Measurements from ENCODE around the gene SF3B4. TPM values are rescaled to one million over a fixed set of nuclear protein-coding genes. Genes with fewer than 3 reads are reported as not detected.

The SF3B4 gene
- total and polyA plus RNA-seq, 2 of the 13 experiments (the other 11 are each of a cell fraction or from before 2014, with no cell fraction given): 13.8 to 14.8 TPM

DNA sequence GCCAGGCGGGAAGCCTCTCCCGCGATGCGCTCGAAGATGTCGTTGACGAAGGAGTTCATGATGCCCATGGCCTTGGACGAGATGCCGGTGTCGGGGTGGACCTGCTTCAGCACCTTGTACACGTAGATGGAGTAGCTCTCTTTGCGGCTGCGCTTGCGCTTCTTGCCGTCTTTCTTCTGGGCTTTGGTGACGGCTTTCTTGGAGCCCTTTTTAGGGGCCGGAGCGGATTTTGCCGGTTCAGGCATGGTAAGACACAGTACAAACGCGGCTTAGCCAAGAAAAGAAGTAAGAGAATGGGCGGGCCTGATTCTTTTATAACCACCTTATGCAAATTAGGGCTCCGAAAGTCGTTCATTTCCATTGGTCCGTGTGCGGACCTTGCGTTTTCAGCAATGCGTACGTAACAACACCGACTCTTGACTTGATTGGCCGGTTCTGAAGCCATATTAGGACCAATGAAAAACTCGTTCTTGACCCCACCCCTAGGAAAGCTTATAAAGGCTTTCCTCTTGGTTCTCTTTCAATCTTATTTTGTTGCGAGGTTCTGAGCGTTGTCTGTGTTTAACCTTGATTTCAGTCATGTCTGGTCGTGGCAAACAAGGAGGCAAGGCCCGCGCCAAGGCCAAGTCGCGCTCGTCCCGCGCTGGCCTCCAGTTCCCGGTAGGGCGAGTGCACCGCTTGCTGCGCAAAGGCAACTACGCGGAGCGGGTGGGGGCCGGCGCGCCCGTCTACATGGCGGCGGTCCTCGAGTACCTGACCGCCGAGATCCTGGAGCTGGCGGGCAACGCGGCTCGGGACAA, 41.0 kb downstream of the SF3B4 start (continued):
- TF ChIP-seq, protein P1, sequence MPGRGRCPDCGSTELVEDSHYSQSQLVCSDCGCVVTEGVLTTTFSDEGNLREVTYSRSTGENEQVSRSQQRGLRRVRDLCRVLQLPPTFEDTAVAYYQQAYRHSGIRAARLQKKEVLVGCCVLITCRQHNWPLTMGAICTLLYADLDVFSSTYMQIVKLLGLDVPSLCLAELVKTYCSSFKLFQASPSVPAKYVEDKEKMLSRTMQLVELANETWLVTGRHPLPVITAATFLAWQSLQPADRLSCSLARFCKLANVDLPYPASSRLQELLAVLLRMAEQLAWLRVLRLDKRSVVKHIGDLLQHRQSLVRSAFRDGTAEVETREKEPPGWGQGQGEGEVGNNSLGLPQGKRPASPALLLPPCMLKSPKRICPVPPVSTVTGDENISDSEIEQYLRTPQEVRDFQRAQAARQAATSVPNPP (CRISPR knock-in tag; IDR thresholded peaks at IDR 0.05): no peak
- TF ChIP-seq ZIK1 (CRISPR knock-in tag; IDR thresholded peaks at IDR 0.05; ENCODE audit: borderline replicate concordance, low read depth) (no peak), ZBTB3 (CRISPR knock-in tag; IDR thresholded peaks at IDR 0.05; ENCODE audit: borderline replicate concordance, low read depth) (no peak), CHCHD3 (CRISPR knock-in tag; IDR thresholded peaks at IDR 0.05) (no peak), SOX5 (CRISPR knock-in tag; IDR thresholded peaks at IDR 0.05; ENCODE audit: borderline replicate concordance) (no peak), NCOA5 (CRISPR knock-in tag; IDR thresholded peaks at IDR 0.05) (peak; percentile 95; the same call in 1 of the 2 replicates), ZNF652 (CRISPR knock-in tag; IDR thresholded peaks at IDR 0.05; ENCODE audit: borderline replicate concordance, low read depth) (no peak), ZNF550 (CRISPR knock-in tag; IDR thresholded peaks at IDR 0.05; ENCODE audit: borderline replicate concordance) (no peak), HMG20B (CRISPR knock-in tag; conservative IDR thresholded peaks at IDR 0.05) (no peak), GTF3A (CRISPR knock-in tag; conservative IDR thresholded peaks at IDR 0.05) (no peak), HOXA9 (CRISPR knock-in tag; IDR thresholded peaks at IDR 0.05; ENCODE audit: borderline replicate concordance) (peak; percentile 64; the same call in 1 of the 2 replicates), NFATC3 (CRISPR knock-in tag; IDR thresholded peaks at IDR 0.05) (no peak), MTA3 (CRISPR knock-in tag; IDR thresholded peaks at IDR 0.05) (no peak), RFX3 (CRISPR knock-in tag; IDR thresholded peaks at IDR 0.05) (no peak), MED13 (CRISPR knock-in tag; IDR thresholded peaks at IDR 0.05) (peak; percentile 79), RBAK (CRISPR knock-in tag; IDR thresholded peaks at IDR 0.05) (no peak), IKZF4 (CRISPR knock-in tag; IDR thresholded peaks at IDR 0.05; ENCODE audit: borderline replicate concordance, low read depth, not compliant biosample characterization) (no peak), EZH2 (conservative IDR thresholded peaks at IDR 0.05; ENCODE audit: low read depth, low read length) (no peak), MAFG (CRISPR knock-in tag; IDR thresholded peaks at IDR 0.05) (no peak), SKI (IDR thresholded peaks at IDR 0.05; ENCODE audit: partially characterized antibody) (no peak), ZC3H13 (CRISPR knock-in tag; IDR thresholded peaks at IDR 0.05) (peak; percentile 58), ZNF251 (CRISPR knock-in tag; IDR thresholded peaks at IDR 0.05) (no peak)
- TF ChIP-seq, protein P2, sequence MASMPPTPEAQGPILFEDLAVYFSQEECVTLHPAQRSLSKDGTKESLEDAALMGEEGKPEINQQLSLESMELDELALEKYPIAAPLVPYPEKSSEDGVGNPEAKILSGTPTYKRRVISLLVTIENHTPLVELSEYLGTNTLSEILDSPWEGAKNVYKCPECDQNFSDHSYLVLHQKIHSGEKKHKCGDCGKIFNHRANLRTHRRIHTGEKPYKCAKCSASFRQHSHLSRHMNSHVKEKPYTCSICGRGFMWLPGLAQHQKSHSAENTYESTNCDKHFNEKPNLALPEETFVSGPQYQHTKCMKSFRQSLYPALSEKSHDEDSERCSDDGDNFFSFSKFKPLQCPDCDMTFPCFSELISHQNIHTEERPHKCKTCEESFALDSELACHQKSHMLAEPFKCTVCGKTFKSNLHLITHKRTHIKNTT (CRISPR knock-in tag; IDR thresholded peaks at IDR 0.05): no peak
- TF ChIP-seq, protein P3, sequence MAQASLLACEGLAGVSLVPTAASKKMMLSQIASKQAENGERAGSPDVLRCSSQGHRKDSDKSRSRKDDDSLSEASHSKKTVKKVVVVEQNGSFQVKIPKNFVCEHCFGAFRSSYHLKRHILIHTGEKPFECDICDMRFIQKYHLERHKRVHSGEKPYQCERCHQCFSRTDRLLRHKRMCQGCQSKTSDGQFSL (CRISPR knock-in tag; IDR thresholded peaks at IDR 0.05): peak; percentile 33; the same call in 1 of the 2 replicates
- TF ChIP-seq, protein P4, sequence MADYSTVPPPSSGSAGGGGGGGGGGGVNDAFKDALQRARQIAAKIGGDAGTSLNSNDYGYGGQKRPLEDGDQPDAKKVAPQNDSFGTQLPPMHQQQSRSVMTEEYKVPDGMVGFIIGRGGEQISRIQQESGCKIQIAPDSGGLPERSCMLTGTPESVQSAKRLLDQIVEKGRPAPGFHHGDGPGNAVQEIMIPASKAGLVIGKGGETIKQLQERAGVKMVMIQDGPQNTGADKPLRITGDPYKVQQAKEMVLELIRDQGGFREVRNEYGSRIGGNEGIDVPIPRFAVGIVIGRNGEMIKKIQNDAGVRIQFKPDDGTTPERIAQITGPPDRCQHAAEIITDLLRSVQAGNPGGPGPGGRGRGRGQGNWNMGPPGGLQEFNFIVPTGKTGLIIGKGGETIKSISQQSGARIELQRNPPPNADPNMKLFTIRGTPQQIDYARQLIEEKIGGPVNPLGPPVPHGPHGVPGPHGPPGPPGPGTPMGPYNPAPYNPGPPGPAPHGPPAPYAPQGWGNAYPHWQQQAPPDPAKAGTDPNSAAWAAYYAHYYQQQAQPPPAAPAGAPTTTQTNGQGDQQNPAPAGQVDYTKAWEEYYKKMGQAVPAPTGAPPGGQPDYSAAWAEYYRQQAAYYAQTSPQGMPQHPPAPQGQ (CRISPR knock-in tag; IDR thresholded peaks at IDR 0.05; ENCODE audit: borderline replicate concordance): no peak
- TF ChIP-seq, protein P5, sequence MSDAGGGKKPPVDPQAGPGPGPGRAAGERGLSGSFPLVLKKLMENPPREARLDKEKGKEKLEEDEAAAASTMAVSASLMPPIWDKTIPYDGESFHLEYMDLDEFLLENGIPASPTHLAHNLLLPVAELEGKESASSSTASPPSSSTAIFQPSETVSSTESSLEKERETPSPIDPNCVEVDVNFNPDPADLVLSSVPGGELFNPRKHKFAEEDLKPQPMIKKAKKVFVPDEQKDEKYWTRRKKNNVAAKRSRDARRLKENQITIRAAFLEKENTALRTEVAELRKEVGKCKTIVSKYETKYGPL (CRISPR knock-in tag; IDR thresholded peaks at IDR 0.05): 0 out of 2 replicates have a peak, but pooled peaks have one; percentile 22

Measured in HepG2 (cell line).